ENCODE measurements around the gene ELAVL1.

Gene ELAVL1

GRCh38 chr19:8023371-8023770 is 17.9 kb upstream of the ELAVL1 start:
- no peak for TF ChIP-seq CTCF (IDR thresholded peaks at IDR 0.05; ENCODE audit: unreplicated experiment in 3 of 3)
- H3K4me3 Mint-ChIP-seq, result no peak overlapping the region
- no peak overlapping the region for H3K27ac Mint-ChIP-seq
- H3K4me1 Mint-ChIP-seq, result peaks cover 17% of the 10 kb centered on the region
- peaks cover 3% of the 10 kb centered on the region for H3K27me3 Mint-ChIP-seq (ENCODE audit: low read depth)
- no peaks in the 10 kb centered on the region for H3K9me3 Mint-ChIP-seq
- peaks cover 7% of the 10 kb centered on the region for H3K36me3 Mint-ChIP-seq (ENCODE audit: low read depth)

DNA sequence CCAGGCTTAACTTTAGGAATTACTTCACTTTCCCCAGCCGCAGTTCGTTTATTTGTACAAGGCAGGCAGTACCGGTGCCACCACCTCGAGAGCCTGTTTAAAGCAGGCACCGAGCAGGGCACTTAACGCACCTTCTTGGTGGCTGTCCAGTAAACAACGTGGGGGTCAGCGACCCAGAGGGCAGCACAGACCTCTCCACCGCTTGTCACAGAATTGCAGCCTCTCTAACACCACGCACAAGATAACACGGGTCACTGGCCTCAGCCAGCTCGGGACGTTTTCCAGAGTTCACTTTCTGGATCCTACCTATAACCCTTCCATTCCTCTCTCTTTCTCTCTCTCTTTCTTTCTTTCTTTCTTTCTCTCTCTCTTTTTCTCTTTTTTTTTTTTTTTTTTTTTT is 16.8 kb upstream of the ELAVL1 start:
- H3K9me3 Mint-ChIP-seq, result no peaks in the 10 kb centered on the region
- H3K4me1 Mint-ChIP-seq, result peaks cover 16% of the 10 kb centered on the region
- no peak overlapping the region for H3K27ac Mint-ChIP-seq
- H3K36me3 Mint-ChIP-seq (ENCODE audit: low read depth), result peaks cover 9% of the 10 kb centered on the region
- peaks cover 3% of the 10 kb centered on the region for H3K27me3 Mint-ChIP-seq (ENCODE audit: low read depth)
- no peak for TF ChIP-seq CTCF (IDR thresholded peaks at IDR 0.05; ENCODE audit: unreplicated experiment in 3 of 3)
- no peak overlapping the region for H3K4me3 Mint-ChIP-seq

DNA sequence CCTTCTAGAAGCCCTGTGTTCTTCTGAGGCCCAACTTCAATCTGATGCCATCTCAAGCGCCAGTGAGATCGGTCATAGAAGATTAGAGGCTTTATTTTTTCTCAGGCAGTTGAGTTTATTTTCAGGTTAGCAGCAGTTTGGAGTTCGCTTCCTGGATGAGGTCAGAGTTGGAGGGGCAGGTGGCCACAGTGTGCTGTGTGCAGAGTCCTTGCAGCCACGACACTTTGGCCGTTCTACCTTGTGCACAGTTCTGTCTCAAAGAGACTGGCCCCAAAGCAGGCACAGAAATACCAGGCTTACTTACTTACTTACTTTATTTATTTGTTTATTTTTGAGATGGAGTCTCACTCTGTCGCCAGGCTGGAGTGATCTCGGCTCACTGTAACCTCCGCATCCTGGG is 15.9 kb upstream of the ELAVL1 start:
- Mint-ChIP-seq H3K9me3 (no peaks in the 10 kb centered on the region), H3K4me3 (no peak overlapping the region), H3K4me1 (peaks cover 16% of the 10 kb centered on the region), H3K27ac (peak overlapping the region in 1 of 3 experiments; percentile 10), H3K36me3 (ENCODE audit: low read depth) (peaks cover 11% of the 10 kb centered on the region), H3K27me3 (ENCODE audit: low read depth) (peaks cover 3% of the 10 kb centered on the region)
- no peak for TF ChIP-seq CTCF (IDR thresholded peaks at IDR 0.05; ENCODE audit: unreplicated experiment in 3 of 3)

- TF ChIP-seq CTCF (IDR thresholded peaks at IDR 0.05; ENCODE audit: unreplicated experiment in 3 of 3), result no peak
- peaks cover 11% of the 10 kb centered on the region for H3K36me3 Mint-ChIP-seq (ENCODE audit: low read depth)
- peak overlapping the region in 2 of 3 experiments; percentile 10 to 62 for H3K27ac Mint-ChIP-seq
- H3K9me3 Mint-ChIP-seq, result no peaks in the 10 kb centered on the region
- peaks cover 16% of the 10 kb centered on the region for H3K4me1 Mint-ChIP-seq
- H3K4me3 Mint-ChIP-seq, result no peak overlapping the region
- peaks cover 3% of the 10 kb centered on the region for H3K27me3 Mint-ChIP-seq (ENCODE audit: low read depth)
Observed at GRCh38 chr19:8020681-8021080, 15.2 kb upstream of the ELAVL1 start.

- Mint-ChIP-seq H3K9me3 (no peaks in the 10 kb centered on the region), H3K4me3 (no peak overlapping the region), H3K27ac (no peak overlapping the region), H3K27me3 (ENCODE audit: low read depth) (peaks cover 3% of the 10 kb centered on the region), H3K36me3 (ENCODE audit: low read depth) (peaks cover 4% of the 10 kb centered on the region), H3K4me1 (peaks cover 9% of the 10 kb centered on the region)
- peak in 1 of 3 experiments; percentile 40 for TF ChIP-seq CTCF (IDR thresholded peaks at IDR 0.05; ENCODE audit: unreplicated experiment in 3 of 3)
Observed at GRCh38 chr19:8017808-8018207, 12.4 kb upstream of the ELAVL1 start.

- no peak for TF ChIP-seq CTCF (IDR thresholded peaks at IDR 0.05; ENCODE audit: unreplicated experiment in 3 of 3)
- H3K9me3 Mint-ChIP-seq, result no peaks in the 10 kb centered on the region
- no peaks in the 10 kb centered on the region for H3K27me3 Mint-ChIP-seq (ENCODE audit: low read depth)
- peaks cover 39% of the 10 kb centered on the region for H3K4me1 Mint-ChIP-seq
- H3K4me3 Mint-ChIP-seq, result peak overlapping the region; percentile 96 to 100 (median 97)
- H3K36me3 Mint-ChIP-seq (ENCODE audit: low read depth), result peaks cover 16% of the 10 kb centered on the region
- peak overlapping the region; percentile 93 to 99 (median 98) for H3K27ac Mint-ChIP-seq
Observed at GRCh38 chr19:8004723-8005513, 523 bp downstream of the ELAVL1 start.
